A673 (cell line): Measurements from ENCODE around the gene GBA2. TPM values are rescaled to one million over a fixed set of nuclear protein-coding genes. Genes with fewer than 3 reads are reported as not detected.
A peak's percentile ranks its signal among the peaks of the same experiment; 100 is the strongest.

Experiments
- BruUV-seq: library from RNA; stranded (reverse); fragments of 400-500 nt; replicated peaks from 2 replicates; lab custom pipeline; 2021; lab: Mats Ljungman, UMichigan
- CTCF ChIA-PET: fragments of 300-600 bp; sonication (Branson Sonifier 250); formaldehyde crosslinking; loops from one replicate; lab custom pipeline; 2022; ENCODE audit warnings: antibody characterized with exemption; lab: Charles Lee
- POLR2A ChIA-PET: fragments of 300-600 bp; sonication (Branson Sonifier 250); formaldehyde crosslinking; loops from one replicate; lab custom pipeline; 2022; ENCODE audit warnings: antibody characterized with exemption; ENCODE audit not compliant: low non-redundant PET; lab: Charles Lee
- DNase-seq: peaks from one replicate; pipeline ENCODE4 v3.0.0-alpha.2; 2015; ENCODE audit warnings: low spot score
- H3K27ac ChIP-seq: fragments of 200-600 bp; sonication (generic); 2 replicates; pipeline ENCODE4 v1.5.1; 2016; ENCODE audit warnings: mixed run types, low read depth, mild to moderate bottlenecking, mixed read lengths, antibody characterized with exemption, low read length; ENCODE audit not compliant: poor library complexity, severe bottlenecking
- H3K27me3 ChIP-seq: fragments of 200-600 bp; sonication (generic); replicated peaks from 2 replicates; pipeline ENCODE4 v1.6.1; 2017; ENCODE audit warnings: mixed run types, low read depth, mild to moderate bottlenecking, mixed read lengths, antibody characterized with exemption, low read length; ENCODE audit not compliant: insufficient read depth, poor library complexity
- H3K36me3 ChIP-seq: fragments of 200-600 bp; sonication (generic); 2 replicates; pipeline ENCODE4 v1.6.1; 2016; ENCODE audit warnings: mixed run types, mild to moderate bottlenecking, mixed read lengths, antibody characterized with exemption, low read length; ENCODE audit not compliant: insufficient read depth, poor library complexity, severe bottlenecking
- H3K4me1 ChIP-seq: fragments of 200-600 bp; sonication (generic); 2 replicates; pipeline ENCODE4 v1.6.1; 2017; ENCODE audit warnings: mixed run types, mild to moderate bottlenecking, mixed read lengths, antibody characterized with exemption, low read length; ENCODE audit not compliant: insufficient read depth, poor library complexity, severe bottlenecking
- H3K4me3 ChIP-seq: fragments of 200-600 bp; sonication (generic); 2 replicates; pipeline ENCODE4 v1.5.1; 2016; ENCODE audit warnings: low read depth, mixed run types, mild to moderate bottlenecking, mixed read lengths, low read length; ENCODE audit not compliant: poor library complexity, severe bottlenecking
- H3K9me3 ChIP-seq: fragments of 200-600 bp; sonication (generic); 2 replicates; pipeline ENCODE4 v1.6.1; 2016; ENCODE audit warnings: mixed run types, low read depth, mild to moderate bottlenecking, mixed read lengths, antibody characterized with exemption, low read length; ENCODE audit not compliant: poor library complexity, severe bottlenecking
- CTCF ChIP-seq: fragments of 300-800, 200-600 bp; sonication (generic); conservative IDR thresholded peaks from 2 replicates; pipeline ENCODE4 v1.5.1; 2017; ENCODE audit warnings: low read depth, mild to moderate bottlenecking, antibody characterized with exemption, low read length, moderate library complexity, mixed read lengths
- EZH2 ChIP-seq: fragments of 200-600 bp; sonication (generic); IDR thresholded peaks from 2 replicates; pipeline ENCODE4 v1.6.1; 2017; ENCODE audit warnings: borderline replicate concordance, low read depth, mild to moderate bottlenecking, mixed read lengths, antibody characterized with exemption, low read length; ENCODE audit not compliant: poor library complexity, severe bottlenecking
- intact Hi-C: fragments of 100-400 bp; cut with micrococcal nuclease; formaldehyde crosslinking; loops from one replicate; pipeline ENCODE4 v1.10.0; 2022; ENCODE audit not compliant: unreplicated experiment
- total RNA-seq: library from RNA; stranded (reverse); gene quantifications from 2 replicates; pipeline ENCODE4 v1.2.3, GENCODE V29; 2021

Gene GBA2
- total RNA-seq, 1 experiment from 2014 or later = 67.6 TPM

GRCh38 chr9:35691334-35691650, 57.7 kb downstream of the GBA2 start:
- Histone ChIP-seq H3K4me3 (peak overlapping the region; percentile 77), H3K9me3 (no peaks in the 10 kb centered on the region), H3K36me3 (peaks cover 4% of the 10 kb centered on the region), H3K4me1 (peaks cover 25% of the 10 kb centered on the region), H3K27ac (peak overlapping the region; percentile 92), H3K27me3 (no peaks in the 10 kb centered on the region)
- BruUV-seq = no TSS peak
- POLR2A ChIA-PET = interaction anchor here (0.5 to 0.8 kb wide), 4 partner anchors 78 to 952 kb away, joined by 3 to 7 read pairs (median 4); no protein-coding TSS in a partner anchor
- DNase-seq = no peak
- intact Hi-C loops = no loop called here
- CTCF ChIA-PET = interaction anchor here (0.7 kb wide), 1 partner anchor 88 kb away, joined by 4 read pairs; no protein-coding TSS in a partner anchor
- TF ChIP-seq CTCF (no peak), EZH2 (no peak)

- peak overlapping the region; percentile 92 for H3K27ac ChIP-seq
- no peaks in the 10 kb centered on the region for H3K9me3 ChIP-seq
- no TSS peak for BruUV-seq
- TF ChIP-seq EZH2 (no peak), CTCF (no peak)
- intact Hi-C loops = no loop called here
- H3K27me3 ChIP-seq = no peaks in the 10 kb centered on the region
- H3K4me3 ChIP-seq = peak overlapping the region; percentile 77
- peaks cover 2% of the 10 kb centered on the region for H3K36me3 ChIP-seq
- H3K4me1 ChIP-seq = peaks cover 25% of the 10 kb centered on the region
- ChIA-PET POLR2A (interaction anchor here (0.5 to 0.8 kb wide), 5 partner anchors 15 to 952 kb away, joined by 3 to 7 read pairs (median 4); no protein-coding TSS in a partner anchor), CTCF (interaction anchor here (0.7 kb wide), 1 partner anchor 30 kb away, joined by 5 read pairs; no protein-coding TSS in a partner anchor)
- peak; percentile 71 for DNase-seq
These were observed 58.3 kb downstream of the GBA2 start for GRCh38 chr9:35690614-35691333.

- Histone ChIP-seq H3K4me3 (peak overlapping the region; percentile 77), H3K4me1 (peaks cover 25% of the 10 kb centered on the region), H3K36me3 (no peaks in the 10 kb centered on the region), H3K27me3 (no peaks in the 10 kb centered on the region), H3K27ac (peak overlapping the region; percentile 92), H3K9me3 (no peaks in the 10 kb centered on the region)
- no TSS peak for BruUV-seq
- ChIA-PET CTCF (interaction anchor here (0.7 kb wide), 1 partner anchor 30 kb away, joined by 5 read pairs; no protein-coding TSS in a partner anchor), POLR2A (interaction anchor here (0.7 kb wide), 1 partner anchor 15 kb away, joined by 4 read pairs; no protein-coding TSS in a partner anchor)
- no peak for TF ChIP-seq CTCF
- no peak for TF ChIP-seq EZH2
- intact Hi-C loops = no loop called here
- no peak for DNase-seq
These were observed 58.8 kb downstream of the GBA2 start for GRCh38 chr9:35690294-35690613.
